ENCODE results near the gene LCMT1.

LCMT1 gene

GRCh38 chr16:25143928-25144327 lies 32.4 kb downstream of the LCMT1 start:
- H3K4me3 ChIP-seq (ENCODE audit: low read length) = no peak overlapping the region
- DNase-seq (ENCODE audit: low read depth) = no peak
- TF ChIP-seq CTCF (conservative IDR thresholded peaks at IDR 0.05; ENCODE audit: low read length) = peak; percentile 35

- DNase-seq (ENCODE audit: low read depth) = no peak
- no peak for TF ChIP-seq CTCF (conservative IDR thresholded peaks at IDR 0.05; ENCODE audit: low read length)
- no peak overlapping the region for H3K4me3 ChIP-seq (ENCODE audit: low read length)
Observed at GRCh38 chr16:25148568-25149215, 37.1 kb downstream of the LCMT1 start.

- DNase-seq (ENCODE audit: low read depth) = peak; percentile 70
- H3K4me3 ChIP-seq (ENCODE audit: low read length) = no peak overlapping the region
- no peak for TF ChIP-seq CTCF (conservative IDR thresholded peaks at IDR 0.05; ENCODE audit: low read length)
Observed at GRCh38 chr16:25151996-25152395, 40.5 kb downstream of the LCMT1 start.

- H3K4me3 ChIP-seq (ENCODE audit: low read length) = no peak overlapping the region
- no peak for TF ChIP-seq CTCF (conservative IDR thresholded peaks at IDR 0.05; ENCODE audit: low read length)
- no peak for DNase-seq (ENCODE audit: low read depth)
Observed at GRCh38 chr16:25155553-25156460, 44.3 kb downstream of the LCMT1 start.

- no peak overlapping the region for H3K4me3 ChIP-seq (ENCODE audit: low read length)
- no peak for DNase-seq (ENCODE audit: low read depth)
- TF ChIP-seq CTCF (conservative IDR thresholded peaks at IDR 0.05; ENCODE audit: low read length) = no peak
Observed at GRCh38 chr16:25157271-25157875, 45.8 kb downstream of the LCMT1 start.

- no peak for DNase-seq (ENCODE audit: low read depth)
- H3K4me3 ChIP-seq (ENCODE audit: low read length) = no peak overlapping the region
- no peak for TF ChIP-seq CTCF (conservative IDR thresholded peaks at IDR 0.05; ENCODE audit: low read length)
Observed at GRCh38 chr16:25158401-25158800, 46.9 kb downstream of the LCMT1 start.

All from AG10803 (cell line).